AG04450 (cell line): ENCODE data around the gene FSD1L. TPM values are rescaled to one million over a fixed set of nuclear protein-coding genes. Genes with fewer than 3 reads are reported as not detected.

Experiments used
- CTCF ChIA-PET: fragments of 300-600, 350-600 bp; formaldehyde crosslinking; extraction: SDS; loops from one replicate; lab custom pipeline; 2022; ENCODE audit warnings: antibody characterized with exemption, inconsistent platforms; lab: Charles Lee
- POLR2A ChIA-PET: fragments of 350-600 bp; formaldehyde crosslinking; extraction: SDS; loops from one replicate; lab custom pipeline; 2021; ENCODE audit warnings: antibody characterized with exemption, inconsistent platforms; lab: Yijun Ruan, JAX
- DNase-seq: peaks from one replicate; pipeline ENCODE4 v3.0.0-alpha.2; 2011; ENCODE audit warnings: low read depth, low spot score
- H3K27ac ChIP-seq: one replicate; pipeline ENCODE4 v1.5.1; 2012; ENCODE audit warnings: low read depth, low read length, control low read depth
- H3K27me3 ChIP-seq: one replicate; pipeline ENCODE4 v1.6.0; 2012; ENCODE audit warnings: low read length; ENCODE audit not compliant: control insufficient read depth, insufficient read depth
- H3K4me3 ChIP-seq: 2 replicates; pipeline ENCODE4 v1.5.1; 2011; ENCODE audit warnings: mild to moderate bottlenecking, low read depth, low read length, control low read depth
- H3K9me3 ChIP-seq: 2 replicates; pipeline ENCODE4 v1.5.1; 2012; ENCODE audit warnings: low read length; ENCODE audit not compliant: control insufficient read depth, insufficient read depth
- CTCF ChIP-seq: IDR thresholded peaks from 2 replicates; pipeline ENCODE4 v1.5.1; 2011; ENCODE audit warnings: low read depth, low read length, control low read depth, inconsistent platforms
- polyA plus RNA-seq: library from polyadenylated mRNA; depleted of rRNA; stranded (reverse); fragments of >200 nt; gene quantifications from 2 replicates; pipeline ENCODE4 v1.2.3, GENCODE V29; 2011

Gene FSD1L
- polyA plus RNA-seq, 1 experiment = 7.4 TPM

- no peak for TF ChIP-seq CTCF
- ChIA-PET POLR2A (no interaction called here), CTCF (interaction anchor here (0.9 to 4.2 kb wide), 5 partner anchors 257 to 636 kb away, joined by 3 to 38 read pairs (median 4); no protein-coding TSS in a partner anchor)
- no peak overlapping the region for H3K27ac ChIP-seq
- H3K9me3 ChIP-seq = no peaks in the 10 kb centered on the region
- no peaks in the 10 kb centered on the region for H3K27me3 ChIP-seq
- H3K4me3 ChIP-seq = no peak overlapping the region
- DNase-seq = no peak
Measured at GRCh38 chr9:105416840-105417239, 31.0 kb upstream of the FSD1L start.

- ChIA-PET CTCF (interaction anchor here (0.6 to 4.2 kb wide), 9 partner anchors 21 to 556 kb away, joined by 3 to 38 read pairs (median 3); no protein-coding TSS in a partner anchor), POLR2A (interaction anchor here (0.7 kb wide), 2 partner anchors 210 to 493 kb away, joined by 5 to 10 read pairs; no protein-coding TSS in a partner anchor)
- Histone ChIP-seq H3K27me3 (no peaks in the 10 kb centered on the region), H3K27ac (no peak overlapping the region), H3K9me3 (no peaks in the 10 kb centered on the region), H3K4me3 (no peak overlapping the region)
- TF ChIP-seq CTCF = no peak
- DNase-seq = no peak
Measured at GRCh38 chr9:105418588-105419500, 29.0 kb upstream of the FSD1L start.

- CTCF ChIA-PET = no interaction called here
- no peak for TF ChIP-seq CTCF
- Histone ChIP-seq H3K27ac (no peak overlapping the region), H3K27me3 (no peaks in the 10 kb centered on the region), H3K9me3 (no peaks in the 10 kb centered on the region), H3K4me3 (no peak overlapping the region)
- no peak for DNase-seq
- POLR2A ChIA-PET = no interaction called here
Measured at GRCh38 chr9:105419816-105420597, 27.8 kb upstream of the FSD1L start.

GRCh38 chr9:105421154-105421553, 26.7 kb upstream of the FSD1L start:
- no peak for DNase-seq
- CTCF ChIA-PET = interaction anchor here (0.6 kb wide), 1 partner anchor 262 kb away, joined by 7 read pairs; no protein-coding TSS in a partner anchor
- no peaks in the 10 kb centered on the region for H3K27me3 ChIP-seq

More at GRCh38 chr9:105421154-105421553, 26.7 kb upstream of the FSD1L start:
- Histone ChIP-seq H3K4me3 (no peak overlapping the region), H3K9me3 (no peaks in the 10 kb centered on the region), H3K27ac (no peak overlapping the region)
- TF ChIP-seq CTCF = no peak
- POLR2A ChIA-PET = no interaction called here
